Right cardiac atrium (tissue), 5 donors: ENCODE measurements around the gene SYTL3. TPM values are rescaled to one million over a fixed set of nuclear protein-coding genes. Genes with fewer than 3 reads are reported as not detected.
"Not testable (repeated sequence)": the region's sequence is repeated elsewhere in the genome, so short reads cannot be mapped to it uniquely, and the experiment has no call there.

ENCODE experiments used
- ATAC-seq, 2 donors: fragments of 200-7000 bp; cut with Tn5 transposase; one replicate each; pipeline versions ENCODE4 v1.8.0 to v1.9.1; 2020; ENCODE audit warnings: moderate library complexity in 2 of 2, mild to moderate bottlenecking in 1 of 2
- DNase-seq, 3 donors: peaks; one replicate each; pipeline ENCODE4 v3.0.0-alpha.2; 2020
- H3K27ac ChIP-seq: one replicate; pipeline ENCODE4 v1.5.1; 2013; ENCODE audit warnings: mild to moderate bottlenecking, low read length, control low read depth, moderate library complexity
- H3K27me3 ChIP-seq: one replicate; pipeline ENCODE4 v1.6.1; 2013; ENCODE audit not compliant: control insufficient read depth, insufficient read depth
- H3K4me1 ChIP-seq: one replicate; pipeline ENCODE4 v1.6.1; 2013; ENCODE audit warnings: low read length; ENCODE audit not compliant: control insufficient read depth, insufficient read depth
- H3K4me3 ChIP-seq: one replicate; pipeline ENCODE4 v1.5.1; 2013; ENCODE audit warnings: low read length, control low read depth
- H3K9me3 ChIP-seq: one replicate; pipeline ENCODE4 v1.6.1; 2013; ENCODE audit warnings: low read length; ENCODE audit not compliant: control insufficient read depth
- WGBS: extraction: QIAGEN DNeasy Blood & Tissue Kit; methylation state at CpG from one replicate; pipeline ENCODE4 v1.1.7; 2013; 5-methylcytosine and 5-hydroxymethylcytosine counted together
- intact Hi-C, 4 donors: fragments of 100-400 bp; cut with DNase I; formaldehyde crosslinking; loops; one replicate each; pipeline versions ENCODE4 v1.11.0 to v1.14.0; 2022 to 2023
- polyA plus RNA-seq: library from polyadenylated mRNA; stranded (reverse); fragments of 200-250 nt; gene quantifications from one replicate; pipeline ENCODE4 v1.2.3, GENCODE V29; 2013
- total RNA-seq, 4 donors: library from RNA; stranded (reverse); fragmentation: NEBNext Ultra II Directional; extraction: Animal tissue kit (Norgen Biotek cat#: 25700); gene quantifications; one replicate each; pipeline ENCODE4 v1.2.1, GENCODE V29; 2021
- donor health status: healthy with polysubstance abuse.
- donor health status: DM: no; HTN: yes; CAD: no.
- donor health status: DM: no; HTN: no; CAD: no.
- donor health status: DM: no; HTN: yes; CAD: no; lungs with severe emphysema.
- donor health status: DM: yes; HTN: yes; CAD: no.

Gene SYTL3
- total and polyA plus RNA-seq, 5 donors, result 5.0 to 10.4 (median 9.7) TPM

- H3K9me3 ChIP-seq, ATAC-seq, H3K27ac ChIP-seq, DNase-seq, H3K27me3 ChIP-seq, H3K4me3 ChIP-seq, H3K4me1 ChIP-seq, intact Hi-C loops: not testable (repeated sequence)
- WGBS, result 71% methylated on average over 10 of the region's 10 CpGs
Measured at GRCh38 chr6:158792505-158792904, 142.7 kb downstream of the SYTL3 start.

GRCh38 chr6:158793432-158793831 lies 143.6 kb downstream of the SYTL3 start:
- ATAC-seq, result peak; percentile 34 to 64
- Histone ChIP-seq H3K4me3 (no peak overlapping the region), H3K9me3 (no peaks in the 10 kb centered on the region), H3K4me1 (peaks cover 4% of the 10 kb centered on the region), H3K27me3 (no peaks in the 10 kb centered on the region), H3K27ac (no peak overlapping the region)
- intact Hi-C loops, result no loop called here
- no peak for DNase-seq
- 16% methylated on average over 1 of the region's 1 CpG for WGBS

- 78% methylated on average over 5 of the region's 5 CpGs for WGBS
- Histone ChIP-seq H3K9me3 (no peaks in the 10 kb centered on the region), H3K4me3 (no peak overlapping the region), H3K4me1 (peaks cover 4% of the 10 kb centered on the region), H3K27ac (no peak overlapping the region), H3K27me3 (no peaks in the 10 kb centered on the region)
- ATAC-seq, result no peak
- intact Hi-C loops, result loop anchor here in 1 of 4 donors (5.0 kb wide), 1 partner anchor 177 kb away; no protein-coding TSS in a partner anchor
- DNase-seq, result no peak
Measured at GRCh38 chr6:158795516-158795915, 145.7 kb downstream of the SYTL3 start.

- Histone ChIP-seq H3K4me1 (peaks cover 4% of the 10 kb centered on the region), H3K4me3 (no peak overlapping the region), H3K27me3 (no peaks in the 10 kb centered on the region), H3K27ac (no peak overlapping the region), H3K9me3 (no peaks in the 10 kb centered on the region)
- DNase-seq, result no peak
- WGBS, result 81% methylated on average over 3 of the region's 3 CpGs
- ATAC-seq, result no peak
- intact Hi-C loops, result loop anchor here in 1 of 4 donors (5.0 kb wide), 1 partner anchor 176 kb away; no protein-coding TSS in a partner anchor
Measured at GRCh38 chr6:158796353-158796752, 146.5 kb downstream of the SYTL3 start.

GRCh38 chr6:158797331-158798310 lies 147.8 kb downstream of the SYTL3 start:
- peaks cover 6% of the 10 kb centered on the region for H3K4me1 ChIP-seq
- intact Hi-C loops, result loop anchor here in 1 of 4 donors (5.0 kb wide), 1 partner anchor 175 kb away; no protein-coding TSS in a partner anchor

GRCh38 chr6:158798311-158798710 lies 148.5 kb downstream of the SYTL3 start:
- H3K4me1 ChIP-seq, result peaks cover 4% of the 10 kb centered on the region
- 80% methylated on average over 8 of the region's 8 CpGs for WGBS

More at GRCh38 chr6:158797331-158798310, 147.8 kb downstream of the SYTL3 start:
- Histone ChIP-seq H3K9me3 (no peaks in the 10 kb centered on the region), H3K27ac (peak overlapping the region; percentile 49), H3K4me3 (no peak overlapping the region), H3K27me3 (no peaks in the 10 kb centered on the region)
- DNase-seq (peak in 1 of 3 donors; percentile 62), ATAC-seq (peak; percentile 46 to 61)
- 37% methylated on average over 3 of the region's 3 CpGs for WGBS

GRCh38 chr6:158799051-158799792 lies 149.4 kb downstream of the SYTL3 start:
- intact Hi-C loops, result loop anchor here in 1 of 4 donors (5.0 kb wide), 1 partner anchor 173 kb away; no protein-coding TSS in a partner anchor

More at GRCh38 chr6:158798311-158798710, 148.5 kb downstream of the SYTL3 start:
- no peaks in the 10 kb centered on the region for H3K27me3 ChIP-seq
- intact Hi-C loops, result loop anchor here in 1 of 4 donors (5.0 kb wide), 1 partner anchor 174 kb away; no protein-coding TSS in a partner anchor
- no peak overlapping the region for H3K4me3 ChIP-seq
- no peaks in the 10 kb centered on the region for H3K9me3 ChIP-seq
- ATAC-seq, result no peak
- DNase-seq, result no peak
- H3K27ac ChIP-seq, result peak overlapping the region; percentile 40

GRCh38 chr6:158801655-158802294 lies 151.9 kb downstream of the SYTL3 start:
- intact Hi-C loops, result no loop called here
- ATAC-seq (peak; percentile 83 to 87), DNase-seq (peak; percentile 64 to 80 (median 69))
- Histone ChIP-seq H3K4me3 (no peak overlapping the region), H3K4me1 (peaks cover 4% of the 10 kb centered on the region), H3K27ac (peak overlapping the region; percentile 70), H3K9me3 (no peaks in the 10 kb centered on the region), H3K27me3 (no peaks in the 10 kb centered on the region)
- WGBS, result 73% methylated on average over 7 of the region's 7 CpGs

More at GRCh38 chr6:158799051-158799792, 149.4 kb downstream of the SYTL3 start:
- Histone ChIP-seq H3K27me3 (no peaks in the 10 kb centered on the region), H3K9me3 (no peaks in the 10 kb centered on the region), H3K4me1 (peaks cover 4% of the 10 kb centered on the region), H3K27ac (peak overlapping the region; percentile 87), H3K4me3 (no peak overlapping the region)
- WGBS, result 30% methylated on average over 11 of the region's 11 CpGs
- DNase-seq, result peak in 1 of 3 donors; percentile 56
- peak; percentile 20 to 23 for ATAC-seq

GRCh38 chr6:158803733-158804143 lies 153.9 kb downstream of the SYTL3 start:
- no peak for DNase-seq
- Histone ChIP-seq H3K27me3 (no peaks in the 10 kb centered on the region), H3K9me3 (no peaks in the 10 kb centered on the region), H3K4me3 (no peak overlapping the region), H3K27ac (peak overlapping the region; percentile 64), H3K4me1 (peaks cover 2% of the 10 kb centered on the region)
- ATAC-seq, result no peak
- intact Hi-C loops, result no loop called here
- WGBS, result 38% methylated on average over 5 of the region's 5 CpGs

GRCh38 chr6:158804207-158804606 lies 154.4 kb downstream of the SYTL3 start:
- DNase-seq (no peak), ATAC-seq (no peak)
- H3K27ac ChIP-seq, result no peak overlapping the region
- no peak overlapping the region for H3K4me3 ChIP-seq
- H3K27me3 ChIP-seq, result no peaks in the 10 kb centered on the region
- peaks cover 6% of the 10 kb centered on the region for H3K4me1 ChIP-seq
- H3K9me3 ChIP-seq, result no peaks in the 10 kb centered on the region
- intact Hi-C loops, result no loop called here
